HUES6 (cell line): Measurements from ENCODE around the gene IMPA2.

Source experiments
- H3K27ac ChIP-seq: 2 replicates; pipeline ENCODE4 v1.7.0; 2013; ENCODE audit warnings: low read depth, mild to moderate bottlenecking, low read length, inconsistent platforms
- H3K27me3 ChIP-seq: 2 replicates; pipeline ENCODE4 v1.6.1; 2013; ENCODE audit warnings: low read length; ENCODE audit not compliant: control insufficient read depth, insufficient read depth
- H3K36me3 ChIP-seq: 2 replicates; pipeline ENCODE4 v1.6.1; 2013; ENCODE audit warnings: low read length; ENCODE audit not compliant: control insufficient read depth, insufficient read depth
- H3K4me1 ChIP-seq: 2 replicates; pipeline ENCODE4 v1.6.1; 2013; ENCODE audit warnings: low read length; ENCODE audit not compliant: control insufficient read depth, insufficient read depth
- H3K4me3 ChIP-seq: 2 replicates; pipeline ENCODE4 v1.5.1; 2013; ENCODE audit warnings: low read depth, low read length
- H3K9ac ChIP-seq: one replicate; pipeline ENCODE4 v1.6.1; 2013; ENCODE audit warnings: mild to moderate bottlenecking, low read length
- H3K9me3 ChIP-seq: 2 replicates; pipeline ENCODE4 v1.6.1; 2013; ENCODE audit warnings: low read depth, low read length; ENCODE audit not compliant: control insufficient read depth, insufficient read depth

Gene IMPA2

DNA sequence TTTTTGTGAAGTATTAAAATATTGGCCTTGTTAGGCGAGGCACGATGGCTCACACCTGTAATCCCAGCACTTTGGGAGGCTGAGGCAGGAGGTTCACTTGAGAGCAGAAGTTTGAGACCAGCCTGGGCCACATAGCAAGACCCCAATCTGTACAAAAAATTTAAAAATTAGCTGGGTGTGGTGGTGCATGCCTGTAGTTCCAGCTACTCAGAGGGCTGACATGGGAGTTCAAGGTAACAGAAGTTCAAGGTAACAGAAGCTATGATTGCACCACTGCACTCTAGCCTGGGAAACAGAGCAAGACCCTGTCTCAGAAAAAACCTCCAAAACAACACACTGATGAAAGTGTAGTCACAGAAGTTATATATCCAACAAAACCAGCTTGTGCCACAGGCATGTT, 39.8 kb downstream of the IMPA2 start:
- H3K9ac ChIP-seq, result no peak overlapping the region
- no peaks in the 10 kb centered on the region for H3K9me3 ChIP-seq
- no peaks in the 10 kb centered on the region for H3K4me1 ChIP-seq
- no peak overlapping the region for H3K4me3 ChIP-seq
- H3K27me3 ChIP-seq, result no peaks in the 10 kb centered on the region
- no peak overlapping the region for H3K27ac ChIP-seq
- H3K36me3 ChIP-seq, result peaks cover 27% of the 10 kb centered on the region

DNA sequence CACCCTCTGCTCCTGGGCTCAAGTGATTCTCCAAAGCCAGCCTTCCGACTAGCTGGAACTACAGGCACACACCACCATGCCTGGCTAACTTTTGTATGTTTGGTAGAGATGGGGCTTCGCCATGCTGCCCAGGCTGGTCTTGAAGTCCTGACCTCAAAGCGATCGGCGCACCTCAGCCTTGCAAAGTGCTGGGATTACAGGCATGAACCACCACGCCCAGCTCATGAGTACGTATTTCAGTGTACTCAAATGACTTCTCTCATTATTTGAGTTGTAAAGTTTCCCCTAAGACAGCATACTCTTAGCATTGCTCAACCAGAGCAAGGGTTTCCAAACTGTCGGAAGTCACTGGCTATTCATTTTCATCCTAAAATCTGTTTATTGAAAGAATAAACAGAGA, 40.3 kb downstream of the IMPA2 start:
- no peaks in the 10 kb centered on the region for H3K9me3 ChIP-seq
- no peaks in the 10 kb centered on the region for H3K4me1 ChIP-seq
- peaks cover 26% of the 10 kb centered on the region for H3K36me3 ChIP-seq
- H3K9ac ChIP-seq, result no peak overlapping the region
- no peak overlapping the region for H3K27ac ChIP-seq
- no peaks in the 10 kb centered on the region for H3K27me3 ChIP-seq
- no peak overlapping the region for H3K4me3 ChIP-seq

DNA sequence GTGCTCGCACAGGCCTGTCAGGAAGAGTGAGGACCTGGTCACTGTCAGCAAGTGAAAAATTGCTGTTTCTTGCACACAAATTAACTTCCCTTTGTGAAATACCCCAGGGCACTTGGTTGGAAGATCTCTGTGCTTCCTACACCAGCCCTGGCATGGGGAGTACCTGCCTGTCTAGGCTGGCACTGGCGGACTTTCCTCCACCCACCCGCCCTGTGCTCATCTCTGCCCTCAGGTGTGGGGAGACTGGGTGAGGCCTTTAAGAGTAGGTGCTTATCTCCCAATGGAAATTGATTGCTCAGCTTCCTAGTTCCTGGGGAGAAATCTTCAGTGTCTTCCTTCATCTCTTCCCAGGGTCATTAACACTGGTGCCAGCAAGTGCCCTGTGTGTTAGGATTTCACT, 42.1 kb downstream of the IMPA2 start:
- H3K9ac ChIP-seq, result no peak overlapping the region
- H3K4me1 ChIP-seq, result 0 out of 2 replicates have a peak, but pooled peaks cover 5% of the 10 kb centered on the region
- no peak overlapping the region for H3K4me3 ChIP-seq
- no peaks in the 10 kb centered on the region for H3K9me3 ChIP-seq
- no peaks in the 10 kb centered on the region for H3K27me3 ChIP-seq
- peaks cover 28% of the 10 kb centered on the region for H3K36me3 ChIP-seq
- no peak overlapping the region for H3K27ac ChIP-seq

DNA sequence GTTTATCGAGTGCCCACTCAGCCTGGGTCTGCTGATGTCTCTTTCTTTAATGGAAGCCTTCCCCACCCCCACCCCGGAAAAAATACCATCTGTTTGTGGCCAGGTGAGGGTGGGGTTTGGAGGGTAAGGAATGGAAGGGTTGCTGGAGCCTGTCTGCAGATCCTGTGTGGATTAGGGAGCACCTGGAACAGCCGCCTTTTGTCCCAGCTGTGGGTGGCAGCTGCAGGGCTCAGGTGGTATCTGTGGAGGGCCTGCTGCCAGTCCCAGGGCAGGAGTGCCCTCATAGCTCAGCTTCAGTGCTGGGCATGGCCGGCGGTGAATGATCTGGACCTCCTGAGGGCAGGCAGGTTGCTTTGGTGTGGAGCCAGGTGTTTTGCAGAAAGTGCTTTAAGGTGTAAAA, 45.3 kb downstream of the IMPA2 start:
- H3K36me3 ChIP-seq, result peaks cover 50% of the 10 kb centered on the region

DNA sequence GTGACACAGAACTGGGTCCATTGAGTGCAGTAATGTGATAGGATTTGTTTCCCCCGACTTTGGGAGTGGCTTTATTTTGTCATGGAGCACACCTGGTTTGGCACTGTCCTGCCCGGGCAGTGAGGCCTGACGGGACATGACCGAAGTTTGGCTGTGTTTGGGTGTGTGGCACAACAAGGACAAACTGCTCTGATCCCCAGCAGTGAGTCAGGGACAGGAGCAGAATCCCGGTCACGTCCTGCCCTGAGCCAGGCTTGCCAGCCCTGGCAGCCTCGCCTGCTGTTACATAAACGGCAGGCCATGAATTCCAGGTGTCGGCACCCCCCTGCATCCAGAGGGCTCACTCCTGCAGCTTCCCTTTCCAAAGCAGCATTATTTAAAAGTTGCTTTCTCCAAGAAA, 45.7 kb downstream of the IMPA2 start:
- no peaks in the 10 kb centered on the region for H3K9me3 ChIP-seq
- 0 out of 2 replicates have a peak, but pooled peaks cover 5% of the 10 kb centered on the region for H3K4me1 ChIP-seq
- peaks cover 50% of the 10 kb centered on the region for H3K36me3 ChIP-seq
- H3K9ac ChIP-seq, result no peak overlapping the region
- no peak overlapping the region for H3K4me3 ChIP-seq
- no peak overlapping the region for H3K27ac ChIP-seq
- H3K27me3 ChIP-seq, result no peaks in the 10 kb centered on the region

More for the DNA sequence above, 45.3 kb downstream of the IMPA2 start:
- no peak overlapping the region for H3K27ac ChIP-seq
- no peak overlapping the region for H3K4me3 ChIP-seq
- no peaks in the 10 kb centered on the region for H3K9me3 ChIP-seq
- H3K27me3 ChIP-seq, result no peaks in the 10 kb centered on the region
- 0 out of 2 replicates have a peak, but pooled peaks cover 5% of the 10 kb centered on the region for H3K4me1 ChIP-seq
- no peak overlapping the region for H3K9ac ChIP-seq

DNA sequence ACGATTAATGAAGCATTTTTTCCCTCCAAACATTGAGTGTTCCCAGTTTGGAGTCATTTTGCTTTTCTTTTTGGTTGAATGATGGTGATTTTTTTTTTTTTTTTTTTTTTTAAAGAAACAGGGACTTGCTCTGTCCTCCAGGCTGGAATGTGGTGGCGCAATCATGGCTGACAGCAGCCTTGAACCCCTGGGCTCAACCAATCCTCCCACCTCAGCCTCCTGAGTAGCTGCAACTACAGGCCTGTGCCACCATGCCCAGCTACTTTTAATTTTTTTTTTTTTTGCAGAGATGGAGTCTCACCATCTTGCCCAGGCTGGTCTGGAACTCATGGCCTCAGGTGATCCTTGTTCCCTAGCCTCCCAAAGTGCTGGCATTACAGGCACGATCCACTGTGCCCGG, 46.2 kb downstream of the IMPA2 start:
- Histone ChIP-seq H3K9ac (no peak overlapping the region), H3K27ac (no peak overlapping the region), H3K9me3 (no peaks in the 10 kb centered on the region), H3K4me3 (no peak overlapping the region), H3K4me1 (0 out of 2 replicates have a peak, but pooled peaks cover 5% of the 10 kb centered on the region), H3K36me3 (peaks cover 55% of the 10 kb centered on the region), H3K27me3 (no peaks in the 10 kb centered on the region)

DNA sequence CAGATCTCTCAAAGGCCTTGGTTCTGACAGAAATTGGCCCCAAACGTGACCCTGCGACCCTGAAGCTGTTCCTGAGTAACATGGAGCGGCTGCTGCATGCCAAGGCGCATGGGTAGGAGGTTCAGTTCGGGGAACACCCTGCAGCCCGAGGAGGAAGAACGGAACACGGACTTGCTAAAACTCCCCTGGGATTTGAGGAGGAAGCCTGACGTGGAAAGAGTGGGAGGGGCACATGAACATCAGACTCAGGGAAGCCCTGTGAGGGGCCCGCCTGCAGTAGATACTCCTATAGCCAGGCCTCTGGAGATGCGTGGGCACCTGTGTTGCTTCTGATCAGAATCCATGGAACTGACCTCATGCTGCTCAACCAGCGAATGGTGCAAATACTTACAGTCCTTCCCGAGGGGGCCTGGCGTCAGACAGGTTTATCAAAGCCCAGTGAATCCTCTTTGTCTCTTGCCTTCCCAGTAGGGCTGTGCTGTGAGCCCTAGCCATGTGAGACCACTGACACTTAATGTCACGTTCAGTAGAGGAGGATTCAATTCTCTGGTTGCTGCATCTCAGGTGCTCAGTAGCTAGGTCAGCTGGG, 46.8 kb downstream of the IMPA2 start:
- no peaks in the 10 kb centered on the region for H3K9me3 ChIP-seq
- no peak overlapping the region for H3K27ac ChIP-seq
- 0 out of 2 replicates have a peak, but pooled peaks cover 5% of the 10 kb centered on the region for H3K4me1 ChIP-seq
- H3K9ac ChIP-seq, result no peak overlapping the region
- no peak overlapping the region for H3K4me3 ChIP-seq
- H3K27me3 ChIP-seq, result no peaks in the 10 kb centered on the region
- peaks cover 54% of the 10 kb centered on the region for H3K36me3 ChIP-seq

DNA sequence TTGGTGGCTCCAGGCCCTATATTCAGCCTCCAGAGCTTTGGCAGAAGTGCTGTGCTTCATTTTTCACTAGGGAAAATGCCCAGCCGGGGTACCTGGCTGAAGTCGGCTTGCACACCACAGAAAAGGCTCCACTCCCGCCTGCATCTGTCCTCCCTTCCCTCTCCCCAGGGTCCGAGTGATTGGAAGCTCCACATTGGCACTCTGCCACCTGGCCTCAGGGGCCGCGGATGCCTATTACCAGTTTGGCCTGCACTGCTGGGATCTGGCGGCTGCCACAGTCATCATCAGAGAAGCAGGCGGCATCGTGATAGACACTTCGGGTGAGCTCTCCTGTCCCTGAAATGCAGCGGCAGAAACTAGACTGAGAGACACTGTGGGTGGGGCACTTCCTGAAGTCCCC, 47.4 kb downstream of the IMPA2 start:
- Histone ChIP-seq H3K27me3 (no peaks in the 10 kb centered on the region), H3K9me3 (no peaks in the 10 kb centered on the region), H3K9ac (no peak overlapping the region), H3K4me1 (peaks cover 9% of the 10 kb centered on the region; the same call in 1 of the 2 replicates), H3K4me3 (no peak overlapping the region), H3K27ac (no peak overlapping the region), H3K36me3 (peaks cover 52% of the 10 kb centered on the region)

DNA sequence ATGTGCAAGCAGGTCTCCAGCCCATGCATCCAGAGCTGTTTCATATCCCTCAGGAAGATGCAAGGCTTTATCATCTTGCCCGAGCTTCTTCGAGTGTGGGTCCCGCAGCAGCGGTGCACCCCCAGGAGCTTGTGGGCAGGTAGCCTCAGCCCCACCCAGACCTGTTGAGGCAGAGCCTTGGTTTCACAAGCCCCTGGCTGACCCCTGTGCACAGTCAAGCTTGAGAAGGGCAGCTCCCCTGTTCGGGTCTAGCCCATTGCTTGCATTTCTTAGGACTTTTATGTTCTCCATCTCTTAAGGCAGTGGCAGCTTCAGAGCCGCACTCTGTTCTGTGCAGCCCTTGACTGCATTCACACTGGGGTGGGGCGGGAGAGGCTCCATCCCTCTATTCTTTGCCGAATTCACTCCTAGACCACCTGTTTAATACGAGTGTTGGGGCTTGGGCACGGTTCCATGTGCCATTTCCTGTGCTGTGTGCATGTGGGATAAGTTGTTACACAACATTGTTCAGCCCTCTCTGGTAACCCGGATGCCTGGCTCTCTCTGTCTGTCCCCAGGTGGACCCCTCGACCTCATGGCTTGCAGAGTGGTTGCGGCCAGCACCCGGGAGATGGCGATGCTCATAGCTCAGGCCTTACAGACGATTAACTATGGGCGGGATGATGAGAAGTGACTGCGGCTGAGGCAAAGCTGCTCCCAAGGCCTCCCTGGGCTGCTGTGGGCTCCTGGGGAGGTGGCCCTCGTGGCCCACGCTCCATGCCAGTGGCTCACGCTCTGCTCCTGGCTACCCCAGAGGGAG, 48.7 kb downstream of the IMPA2 start:
- H3K27me3 ChIP-seq, result no peaks in the 10 kb centered on the region
- no peak overlapping the region for H3K9ac ChIP-seq
- H3K9me3 ChIP-seq, result no peaks in the 10 kb centered on the region
- H3K4me3 ChIP-seq, result no peak overlapping the region
- peaks cover 50% of the 10 kb centered on the region for H3K36me3 ChIP-seq
- no peak overlapping the region for H3K27ac ChIP-seq
- H3K4me1 ChIP-seq, result peaks cover 11% of the 10 kb centered on the region; the same call in 1 of the 2 replicates

DNA sequence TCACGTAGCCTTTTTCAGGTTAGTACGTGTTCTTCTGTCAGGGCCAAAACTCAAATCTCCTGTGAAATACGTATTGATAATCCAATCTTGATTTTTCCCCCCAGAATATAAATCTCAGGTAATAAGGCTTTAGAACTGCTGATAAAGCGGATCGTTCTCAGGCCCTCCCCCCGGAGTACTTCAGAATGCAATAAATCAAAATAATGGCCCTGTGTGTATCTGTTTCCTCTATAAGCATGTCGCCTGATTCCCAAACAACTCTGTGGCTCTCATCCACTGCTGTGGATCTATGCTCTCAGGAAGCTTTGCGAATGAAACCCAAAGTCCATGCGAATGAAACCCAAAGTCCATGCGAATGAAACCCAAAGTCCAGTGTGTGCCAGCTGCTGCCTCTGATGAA, 49.4 kb downstream of the IMPA2 start:
- peaks cover 50% of the 10 kb centered on the region for H3K36me3 ChIP-seq
- no peak overlapping the region for H3K4me3 ChIP-seq
- H3K9ac ChIP-seq, result no peak overlapping the region
- peaks cover 11% of the 10 kb centered on the region; the same call in 1 of the 2 replicates for H3K4me1 ChIP-seq
- H3K9me3 ChIP-seq, result no peaks in the 10 kb centered on the region
- no peak overlapping the region for H3K27ac ChIP-seq
- no peaks in the 10 kb centered on the region for H3K27me3 ChIP-seq

DNA sequence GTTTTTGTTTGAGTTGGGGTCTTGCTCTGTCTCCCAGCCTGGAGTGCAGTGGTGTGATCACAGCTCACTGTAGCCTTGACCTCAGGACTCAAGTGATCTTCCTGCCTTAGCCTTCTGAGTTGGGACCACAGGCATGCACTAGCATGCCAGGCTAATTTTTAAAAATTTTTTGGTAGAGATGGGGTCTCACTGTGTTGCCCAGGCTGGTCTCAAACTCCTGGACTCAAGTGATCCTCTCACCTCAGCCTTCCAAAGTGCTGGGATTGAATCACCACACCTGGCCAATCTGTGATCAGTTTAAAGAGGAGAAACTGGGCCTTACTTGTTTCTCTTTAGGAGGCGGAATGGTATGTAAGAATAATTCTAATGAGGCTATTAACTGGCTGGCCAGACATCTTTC, 49.9 kb downstream of the IMPA2 start:
- Histone ChIP-seq H3K36me3 (peaks cover 50% of the 10 kb centered on the region), H3K4me3 (no peak overlapping the region), H3K27ac (no peak overlapping the region), H3K9ac (no peak overlapping the region), H3K27me3 (no peaks in the 10 kb centered on the region), H3K4me1 (peaks cover 11% of the 10 kb centered on the region; the same call in 1 of the 2 replicates), H3K9me3 (no peaks in the 10 kb centered on the region)
